HepG2 (cell line): ENCODE measurements around the gene TM4SF20.

Source experiments
- CHD2 ChIP-seq: IDR thresholded peaks from 2 replicates; pipeline ENCODE4 v1.6.1; 2011; ENCODE audit warnings: low read depth, low read length, improper control_type of control experiment
- NFIC ChIP-seq: IDR thresholded peaks from 2 replicates; pipeline ENCODE4 v1.6.1; 2012; ENCODE audit warnings: mild to moderate bottlenecking, low read length, inconsistent platforms
- NR3C1 ChIP-seq: sonication (generic); formaldehyde crosslinking; IDR thresholded peaks from 2 replicates; pipeline ENCODE4 v1.4.0; 2020; ENCODE audit warnings: missing genetic modification reagents

DNA sequence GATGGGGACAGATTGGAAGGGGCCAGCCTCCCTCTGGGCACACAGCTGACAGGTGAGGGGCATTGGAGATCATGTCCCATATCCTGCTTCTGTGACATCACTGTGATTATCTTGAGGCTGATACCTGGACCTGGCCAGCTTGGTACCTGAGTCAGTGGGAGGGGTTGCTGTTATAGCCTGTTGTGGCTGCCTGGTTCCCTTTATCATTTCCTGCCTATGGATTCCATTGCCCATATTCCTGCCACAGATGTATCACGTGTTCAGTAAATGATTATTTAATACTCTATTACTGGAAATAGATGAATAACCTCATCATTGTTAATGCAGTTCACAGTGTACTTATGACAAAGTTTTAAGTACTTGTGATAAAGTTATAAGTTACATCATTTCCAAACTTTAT is 16.4 kb upstream of the TM4SF20 start:
- TF ChIP-seq NFIC (no peak), CHD2 (no peak), NR3C1 (CRISPR knock-in tag) (no peak)
